HepG2 (cell line): ENCODE measurements around the gene CAMKMT. TPM values are rescaled to one million over a fixed set of nuclear protein-coding genes. Genes with fewer than 3 reads are reported as not detected.

Source experiments
- GZF1 ChIP-seq: sonication (generic); formaldehyde crosslinking; IDR thresholded peaks from 2 replicates; pipeline ENCODE4 v1.5.1; 2020; ENCODE audit warnings: mild to moderate bottlenecking, missing genetic modification reagents
- HNRNPH1 ChIP-seq: fragments of 200-400 bp; formaldehyde crosslinking; optimal IDR thresholded peaks from 2 replicates; pipeline ENCODE3; 2017; ENCODE audit warnings: mild to moderate bottlenecking, low read depth, low read length
- MBNL3 ChIP-seq: fragments of 250-450 bp; sonication (Bioruptor Pico); conservative IDR thresholded peaks from 2 replicates; pipeline ENCODE4 v1.8.0; 2022; ENCODE audit warnings: mild to moderate bottlenecking, inconsistent platforms
- SP5 ChIP-seq: IDR thresholded peaks from 2 replicates; pipeline ENCODE4 v1.6.1; 2016; ENCODE audit warnings: low read depth, borderline replicate concordance
- ZNF367 ChIP-seq: sonication (generic); formaldehyde crosslinking; IDR thresholded peaks from 2 replicates; pipeline ENCODE4 v1.4.0; 2020; ENCODE audit warnings: missing genetic modification reagents, borderline replicate concordance
- ZNF547 ChIP-seq: sonication (generic); formaldehyde crosslinking; IDR thresholded peaks from 2 replicates; pipeline ENCODE4 v1.5.1; 2020; ENCODE audit warnings: mild to moderate bottlenecking, missing genetic modification reagents
- ZNF747 ChIP-seq: sonication (generic); formaldehyde crosslinking; IDR thresholded peaks from 2 replicates; pipeline ENCODE4 v1.8.1; 2023; ENCODE audit warnings: missing genetic modification reagents, mild to moderate bottlenecking, borderline replicate concordance
- polyA plus RNA-seq, 8 experiments: library from polyadenylated mRNA; depleted of rRNA in 3 of 8; stranded (reverse) in 7 of 8; unstranded in 1 of 8; fragments of >200 nt; fragmentation: Illumina TruSeq in 4 of 8; extraction: Trizol in 4 of 8; gene quantifications; 2 replicates each; pipeline versions ENCODE4 v1.2.1 to v1.2.3, GENCODE V29; 2011 to 2016; ENCODE audit warnings: low read depth in 4 of 8, missing spikeins in 1 of 8, mixed read lengths in 1 of 8; ENCODE audit not compliant: insufficient read depth in 1 of 8
- total RNA-seq, 5 experiments: library from RNA; depleted of rRNA; stranded (reverse); fragments of >200 nt; fragmentation: Illumina TruSeq; extraction: Trizol; gene quantifications; 2 replicates each; pipeline ENCODE4 v1.2.3, GENCODE V29; 2016; ENCODE audit warnings: low read depth in 1 of 5
- TF ChIP-seq, protein P1 (sequence below): sonication (generic); formaldehyde crosslinking; IDR thresholded peaks from 2 replicates; pipeline ENCODE4 v1.5.0; 2020; ENCODE audit warnings: mild to moderate bottlenecking, missing genetic modification reagents
- TF ChIP-seq, protein P2 (sequence below): IDR thresholded peaks from 2 replicates; pipeline ENCODE4 v1.6.1; 2016; ENCODE audit warnings: missing biosample characterization, missing genetic modification reagents, low read depth
- TF ChIP-seq, protein P3 (sequence below): sonication (generic); formaldehyde crosslinking; IDR thresholded peaks from 2 replicates; pipeline ENCODE4 v1.4.0; 2020; ENCODE audit warnings: mild to moderate bottlenecking, missing genetic modification reagents
- TF ChIP-seq, protein P4 (sequence below): sonication (generic); formaldehyde crosslinking; IDR thresholded peaks from 2 replicates; pipeline ENCODE4 v1.4.0; 2020; ENCODE audit warnings: missing genetic modification reagents
- TF ChIP-seq, protein P5 (sequence below): sonication (generic); formaldehyde crosslinking; IDR thresholded peaks from 2 replicates; pipeline ENCODE4 v1.4.0; 2020; ENCODE audit warnings: missing genetic modification reagents
- TF ChIP-seq, protein P6 (sequence below): sonication (generic); formaldehyde crosslinking; IDR thresholded peaks from 2 replicates; pipeline ENCODE4 v1.4.0; 2020; ENCODE audit warnings: mild to moderate bottlenecking, missing genetic modification reagents

The CAMKMT gene
- total and polyA plus RNA-seq, 2 of the 13 experiments (the other 11 are each of a cell fraction or from before 2014, with no cell fraction given), result 6.9 to 20.8 TPM

DNA sequence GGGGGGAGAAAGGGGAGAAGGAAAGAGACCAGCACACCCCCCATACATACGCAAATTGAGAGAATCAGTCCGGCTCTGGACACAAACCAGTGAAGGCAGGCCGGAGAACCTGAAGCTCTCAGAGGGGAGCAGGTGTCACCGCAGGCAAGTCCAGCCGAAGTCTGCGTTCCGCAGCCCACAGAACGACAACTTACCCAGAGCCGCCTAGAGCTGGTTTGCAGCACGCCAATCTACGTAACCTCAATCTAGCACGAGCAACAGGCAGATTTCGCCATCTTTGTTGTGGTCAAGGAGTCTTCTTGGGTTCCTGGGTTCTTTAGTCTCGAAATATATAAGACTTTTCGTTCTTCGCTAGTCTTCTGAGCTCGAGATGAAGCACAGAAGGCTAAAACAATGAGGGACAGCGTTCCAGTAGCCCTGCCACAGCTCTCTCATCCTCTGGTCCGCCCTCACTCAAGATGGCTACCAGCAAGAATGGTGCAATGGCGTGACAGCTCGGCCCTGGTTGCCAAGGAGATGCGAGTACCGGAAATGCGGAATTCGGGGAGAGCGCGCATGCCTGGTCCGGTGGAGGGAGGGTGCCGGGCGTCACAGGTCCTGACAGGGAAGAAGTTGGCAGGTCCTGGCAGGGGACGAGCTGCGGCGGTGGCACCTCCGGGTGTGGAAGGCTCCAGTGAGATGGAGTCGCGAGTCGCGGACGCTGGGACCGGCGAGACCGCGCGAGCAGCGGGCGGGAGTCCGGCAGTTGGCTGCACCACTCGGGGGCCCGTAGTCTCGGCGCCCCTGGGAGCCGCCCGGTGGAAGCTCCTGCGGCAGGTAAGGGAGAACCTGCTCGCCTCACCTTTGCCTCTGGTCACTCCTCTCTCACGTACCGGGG lies at the start of gene CAMKMT, which contains the start of gene PREPL (continued):
- TF ChIP-seq, protein P1, sequence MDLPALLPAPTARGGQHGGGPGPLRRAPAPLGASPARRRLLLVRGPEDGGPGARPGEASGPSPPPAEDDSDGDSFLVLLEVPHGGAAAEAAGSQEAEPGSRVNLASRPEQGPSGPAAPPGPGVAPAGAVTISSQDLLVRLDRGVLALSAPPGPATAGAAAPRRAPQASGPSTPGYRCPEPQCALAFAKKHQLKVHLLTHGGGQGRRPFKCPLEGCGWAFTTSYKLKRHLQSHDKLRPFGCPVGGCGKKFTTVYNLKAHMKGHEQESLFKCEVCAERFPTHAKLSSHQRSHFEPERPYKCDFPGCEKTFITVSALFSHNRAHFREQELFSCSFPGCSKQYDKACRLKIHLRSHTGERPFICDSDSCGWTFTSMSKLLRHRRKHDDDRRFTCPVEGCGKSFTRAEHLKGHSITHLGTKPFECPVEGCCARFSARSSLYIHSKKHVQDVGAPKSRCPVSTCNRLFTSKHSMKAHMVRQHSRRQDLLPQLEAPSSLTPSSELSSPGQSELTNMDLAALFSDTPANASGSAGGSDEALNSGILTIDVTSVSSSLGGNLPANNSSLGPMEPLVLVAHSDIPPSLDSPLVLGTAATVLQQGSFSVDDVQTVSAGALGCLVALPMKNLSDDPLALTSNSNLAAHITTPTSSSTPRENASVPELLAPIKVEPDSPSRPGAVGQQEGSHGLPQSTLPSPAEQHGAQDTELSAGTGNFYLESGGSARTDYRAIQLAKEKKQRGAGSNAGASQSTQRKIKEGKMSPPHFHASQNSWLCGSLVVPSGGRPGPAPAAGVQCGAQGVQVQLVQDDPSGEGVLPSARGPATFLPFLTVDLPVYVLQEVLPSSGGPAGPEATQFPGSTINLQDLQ (CRISPR knock-in tag), result peak; percentile 73; the same call in 1 of the 2 replicates
- TF ChIP-seq ZNF367 (CRISPR knock-in tag) (no peak; the same call in 1 of the 2 replicates), ZNF547 (CRISPR knock-in tag) (peak; percentile 75), MBNL3 (CRISPR knock-in tag) (no peak), ZNF747 (peak; percentile 97), SP5 (CRISPR knock-in tag) (0 out of 2 replicates have a peak, but pooled peaks have one; percentile 32), HNRNPH1 (no peak), GZF1 (CRISPR knock-in tag) (no peak; the same call in 1 of the 2 replicates)
- TF ChIP-seq, protein P2, sequence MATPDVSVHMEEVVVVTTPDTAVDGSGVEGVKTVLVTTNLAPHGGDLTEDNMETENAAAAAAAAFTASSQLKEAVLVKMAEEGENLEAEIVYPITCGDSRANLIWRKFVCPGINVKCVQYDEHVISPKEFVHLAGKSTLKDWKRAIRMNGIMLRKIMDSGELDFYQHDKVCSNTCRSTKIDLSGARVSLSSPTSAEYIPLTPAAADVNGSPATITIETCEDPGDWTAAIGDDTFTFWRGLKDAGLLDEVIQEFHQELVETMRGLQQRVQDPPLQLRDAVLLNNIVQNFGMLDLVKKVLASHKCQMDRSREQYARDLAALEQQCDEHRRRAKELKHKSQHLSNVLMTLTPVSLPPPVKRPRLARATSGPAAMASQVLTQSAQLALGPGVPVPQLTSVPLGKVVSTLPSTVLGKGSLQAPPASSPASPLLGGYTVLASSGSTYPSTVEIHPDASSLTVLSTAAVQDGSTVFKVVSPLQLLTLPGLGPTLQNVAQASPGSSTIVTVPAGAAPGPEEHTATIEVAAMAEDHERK, result peak; percentile 92
- TF ChIP-seq, protein P3, sequence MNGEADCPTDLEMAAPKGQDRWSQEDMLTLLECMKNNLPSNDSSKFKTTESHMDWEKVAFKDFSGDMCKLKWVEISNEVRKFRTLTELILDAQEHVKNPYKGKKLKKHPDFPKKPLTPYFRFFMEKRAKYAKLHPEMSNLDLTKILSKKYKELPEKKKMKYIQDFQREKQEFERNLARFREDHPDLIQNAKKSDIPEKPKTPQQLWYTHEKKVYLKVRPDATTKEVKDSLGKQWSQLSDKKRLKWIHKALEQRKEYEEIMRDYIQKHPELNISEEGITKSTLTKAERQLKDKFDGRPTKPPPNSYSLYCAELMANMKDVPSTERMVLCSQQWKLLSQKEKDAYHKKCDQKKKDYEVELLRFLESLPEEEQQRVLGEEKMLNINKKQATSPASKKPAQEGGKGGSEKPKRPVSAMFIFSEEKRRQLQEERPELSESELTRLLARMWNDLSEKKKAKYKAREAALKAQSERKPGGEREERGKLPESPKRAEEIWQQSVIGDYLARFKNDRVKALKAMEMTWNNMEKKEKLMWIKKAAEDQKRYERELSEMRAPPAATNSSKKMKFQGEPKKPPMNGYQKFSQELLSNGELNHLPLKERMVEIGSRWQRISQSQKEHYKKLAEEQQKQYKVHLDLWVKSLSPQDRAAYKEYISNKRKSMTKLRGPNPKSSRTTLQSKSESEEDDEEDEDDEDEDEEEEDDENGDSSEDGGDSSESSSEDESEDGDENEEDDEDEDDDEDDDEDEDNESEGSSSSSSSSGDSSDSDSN (CRISPR knock-in tag), result peak; percentile 99
- TF ChIP-seq, protein P4, sequence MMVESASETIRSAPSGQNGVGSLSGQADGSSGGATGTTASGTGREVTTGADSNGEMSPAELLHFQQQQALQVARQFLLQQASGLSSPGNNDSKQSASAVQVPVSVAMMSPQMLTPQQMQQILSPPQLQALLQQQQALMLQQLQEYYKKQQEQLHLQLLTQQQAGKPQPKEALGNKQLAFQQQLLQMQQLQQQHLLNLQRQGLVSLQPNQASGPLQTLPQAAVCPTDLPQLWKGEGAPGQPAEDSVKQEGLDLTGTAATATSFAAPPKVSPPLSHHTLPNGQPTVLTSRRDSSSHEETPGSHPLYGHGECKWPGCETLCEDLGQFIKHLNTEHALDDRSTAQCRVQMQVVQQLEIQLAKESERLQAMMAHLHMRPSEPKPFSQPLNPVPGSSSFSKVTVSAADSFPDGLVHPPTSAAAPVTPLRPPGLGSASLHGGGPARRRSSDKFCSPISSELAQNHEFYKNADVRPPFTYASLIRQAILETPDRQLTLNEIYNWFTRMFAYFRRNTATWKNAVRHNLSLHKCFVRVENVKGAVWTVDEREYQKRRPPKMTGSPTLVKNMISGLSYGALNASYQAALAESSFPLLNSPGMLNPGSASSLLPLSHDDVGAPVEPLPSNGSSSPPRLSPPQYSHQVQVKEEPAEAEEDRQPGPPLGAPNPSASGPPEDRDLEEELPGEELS (CRISPR knock-in tag), result peak; percentile 65
- TF ChIP-seq, protein P5, sequence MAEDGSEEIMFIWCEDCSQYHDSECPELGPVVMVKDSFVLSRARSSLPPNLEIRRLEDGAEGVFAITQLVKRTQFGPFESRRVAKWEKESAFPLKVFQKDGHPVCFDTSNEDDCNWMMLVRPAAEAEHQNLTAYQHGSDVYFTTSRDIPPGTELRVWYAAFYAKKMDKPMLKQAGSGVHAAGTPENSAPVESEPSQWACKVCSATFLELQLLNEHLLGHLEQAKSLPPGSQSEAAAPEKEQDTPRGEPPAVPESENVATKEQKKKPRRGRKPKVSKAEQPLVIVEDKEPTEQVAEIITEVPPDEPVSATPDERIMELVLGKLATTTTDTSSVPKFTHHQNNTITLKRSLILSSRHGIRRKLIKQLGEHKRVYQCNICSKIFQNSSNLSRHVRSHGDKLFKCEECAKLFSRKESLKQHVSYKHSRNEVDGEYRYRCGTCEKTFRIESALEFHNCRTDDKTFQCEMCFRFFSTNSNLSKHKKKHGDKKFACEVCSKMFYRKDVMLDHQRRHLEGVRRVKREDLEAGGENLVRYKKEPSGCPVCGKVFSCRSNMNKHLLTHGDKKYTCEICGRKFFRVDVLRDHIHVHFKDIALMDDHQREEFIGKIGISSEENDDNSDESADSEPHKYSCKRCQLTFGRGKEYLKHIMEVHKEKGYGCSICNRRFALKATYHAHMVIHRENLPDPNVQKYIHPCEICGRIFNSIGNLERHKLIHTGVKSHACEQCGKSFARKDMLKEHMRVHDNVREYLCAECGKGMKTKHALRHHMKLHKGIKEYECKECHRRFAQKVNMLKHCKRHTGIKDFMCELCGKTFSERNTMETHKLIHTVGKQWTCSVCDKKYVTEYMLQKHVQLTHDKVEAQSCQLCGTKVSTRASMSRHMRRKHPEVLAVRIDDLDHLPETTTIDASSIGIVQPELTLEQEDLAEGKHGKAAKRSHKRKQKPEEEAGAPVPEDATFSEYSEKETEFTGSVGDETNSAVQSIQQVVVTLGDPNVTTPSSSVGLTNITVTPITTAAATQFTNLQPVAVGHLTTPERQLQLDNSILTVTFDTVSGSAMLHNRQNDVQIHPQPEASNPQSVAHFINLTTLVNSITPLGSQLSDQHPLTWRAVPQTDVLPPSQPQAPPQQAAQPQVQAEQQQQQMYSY (CRISPR knock-in tag), result no peak
- TF ChIP-seq, protein P6, sequence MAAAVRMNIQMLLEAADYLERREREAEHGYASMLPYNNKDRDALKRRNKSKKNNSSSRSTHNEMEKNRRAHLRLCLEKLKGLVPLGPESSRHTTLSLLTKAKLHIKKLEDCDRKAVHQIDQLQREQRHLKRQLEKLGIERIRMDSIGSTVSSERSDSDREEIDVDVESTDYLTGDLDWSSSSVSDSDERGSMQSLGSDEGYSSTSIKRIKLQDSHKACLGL (CRISPR knock-in tag), result peak; percentile 80
